ENCODE measurements around the gene SPC24. TPM values are rescaled to one million over a fixed set of nuclear protein-coding genes. Genes with fewer than 3 reads are reported as not detected.

SPC24 gene
- total RNA-seq, 1 donor from 2014 or later = 8.3 TPM

DNA sequence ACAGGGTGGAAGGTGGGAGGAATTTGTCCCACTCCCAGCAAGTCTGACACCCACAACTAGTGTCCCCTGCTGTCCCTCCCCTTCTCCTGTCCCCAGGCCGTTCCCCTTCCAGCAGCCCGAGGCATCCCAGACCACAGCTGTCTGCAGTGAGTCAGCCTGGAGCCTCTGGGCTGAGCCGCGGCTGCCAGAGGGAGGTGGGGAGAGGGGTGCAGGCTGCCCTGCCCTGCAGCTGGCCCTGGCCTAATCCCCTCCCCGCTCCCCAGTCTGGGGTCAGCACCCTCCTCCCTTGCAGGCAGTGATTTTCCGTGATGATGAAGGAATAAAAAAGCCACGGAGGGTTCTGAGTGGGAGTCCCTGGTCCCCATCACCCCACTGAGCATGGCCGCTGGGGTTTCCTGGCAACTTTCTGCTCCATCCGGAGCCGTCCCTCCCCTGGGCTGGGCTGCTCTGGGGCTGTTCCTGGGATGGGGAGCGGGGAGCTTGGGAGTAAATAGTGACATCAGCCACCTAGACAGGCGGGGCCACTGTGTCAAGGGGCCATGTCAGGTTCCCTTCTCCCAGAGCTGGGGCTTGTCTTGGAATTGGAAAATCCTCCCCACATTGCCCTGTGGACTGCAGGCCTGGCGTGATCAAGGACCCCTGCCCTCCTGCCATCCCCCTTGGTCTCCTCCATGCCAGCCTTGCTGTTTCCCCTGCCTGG lies 16.8 kb downstream of the SPC24 start:
- DNase-seq (ENCODE audit: low spot score) = peak; percentile 95
- no peaks in the 10 kb centered on the region for H3K27me3 Mint-ChIP-seq (ENCODE audit: low read depth)
- TF ChIP-seq CTCF (IDR thresholded peaks at IDR 0.05) = no peak
- peak overlapping the region; percentile 98 for H3K27ac Mint-ChIP-seq (ENCODE audit: unreplicated experiment)
- H3K36me3 Mint-ChIP-seq (ENCODE audit: low read depth) = no peaks in the 10 kb centered on the region
- peaks cover 63% of the 10 kb centered on the region for H3K4me1 Mint-ChIP-seq (ENCODE audit: low read depth)
- H3K9me3 Mint-ChIP-seq (ENCODE audit: low read depth) = no peaks in the 10 kb centered on the region
- no peak overlapping the region for H3K4me3 Mint-ChIP-seq (ENCODE audit: unreplicated experiment)

- TF ChIP-seq CTCF (IDR thresholded peaks at IDR 0.05) = peak; percentile 90
- H3K9me3 Mint-ChIP-seq (ENCODE audit: low read depth) = no peaks in the 10 kb centered on the region
- DNase-seq (ENCODE audit: low spot score) = no peak
- H3K4me1 Mint-ChIP-seq (ENCODE audit: low read depth) = peaks cover 53% of the 10 kb centered on the region
- H3K4me3 Mint-ChIP-seq (ENCODE audit: unreplicated experiment) = peak overlapping the region; percentile 46
- no peaks in the 10 kb centered on the region for H3K27me3 Mint-ChIP-seq (ENCODE audit: low read depth)
- peak overlapping the region; percentile 98 for H3K27ac Mint-ChIP-seq (ENCODE audit: unreplicated experiment)
- H3K36me3 Mint-ChIP-seq (ENCODE audit: low read depth) = no peaks in the 10 kb centered on the region
Observed at GRCh38 chr19:11137542-11138384, 17.8 kb downstream of the SPC24 start.

GRCh38 chr19:11136400-11137101 lies 19.0 kb downstream of the SPC24 start:
- no peak for DNase-seq (ENCODE audit: low spot score)
- no peaks in the 10 kb centered on the region for H3K9me3 Mint-ChIP-seq (ENCODE audit: low read depth)
- peaks cover 43% of the 10 kb centered on the region for H3K4me1 Mint-ChIP-seq (ENCODE audit: low read depth)
- H3K36me3 Mint-ChIP-seq (ENCODE audit: low read depth) = peaks cover 4% of the 10 kb centered on the region
- no peak overlapping the region for H3K4me3 Mint-ChIP-seq (ENCODE audit: unreplicated experiment)
- H3K27ac Mint-ChIP-seq (ENCODE audit: unreplicated experiment) = peak overlapping the region; percentile 98
- TF ChIP-seq CTCF (IDR thresholded peaks at IDR 0.05) = no peak
- no peaks in the 10 kb centered on the region for H3K27me3 Mint-ChIP-seq (ENCODE audit: low read depth)

- DNase-seq (ENCODE audit: low spot score) = no peak
- TF ChIP-seq CTCF (IDR thresholded peaks at IDR 0.05) = no peak
- Mint-ChIP-seq H3K4me1 (ENCODE audit: low read depth) (peaks cover 11% of the 10 kb centered on the region), H3K9me3 (ENCODE audit: low read depth) (no peaks in the 10 kb centered on the region), H3K36me3 (ENCODE audit: low read depth) (peaks cover 28% of the 10 kb centered on the region), H3K27ac (ENCODE audit: unreplicated experiment) (no peak overlapping the region), H3K4me3 (ENCODE audit: unreplicated experiment) (no peak overlapping the region), H3K27me3 (ENCODE audit: low read depth) (no peaks in the 10 kb centered on the region)
Observed at GRCh38 chr19:11131471-11131870, 24.1 kb downstream of the SPC24 start.

GRCh38 chr19:11130824-11131455 lies 24.6 kb downstream of the SPC24 start:
- Mint-ChIP-seq H3K4me1 (ENCODE audit: low read depth) (peaks cover 11% of the 10 kb centered on the region), H3K36me3 (ENCODE audit: low read depth) (peaks cover 32% of the 10 kb centered on the region), H3K27ac (ENCODE audit: unreplicated experiment) (peak overlapping the region; percentile 36), H3K9me3 (ENCODE audit: low read depth) (no peaks in the 10 kb centered on the region), H3K4me3 (ENCODE audit: unreplicated experiment) (no peak overlapping the region), H3K27me3 (ENCODE audit: low read depth) (no peaks in the 10 kb centered on the region)
- DNase-seq (ENCODE audit: low spot score) = no peak
- TF ChIP-seq CTCF (IDR thresholded peaks at IDR 0.05) = peak; percentile 82
